Left lung (tissue), 10 donors: ENCODE results near the gene PAPOLB. TPM values are rescaled to one million over a fixed set of nuclear protein-coding genes. Genes with fewer than 3 reads are reported as not detected.

Experiments
- ATAC-seq: fragments of 200-7000 bp; cut with Tn5 transposase; one replicate; pipeline ENCODE4 v1.9.1; 2020; ENCODE audit warnings: moderate library complexity
- DNase-seq, 4 donors: peaks; one replicate each; pipeline ENCODE4 v3.0.0-alpha.2; 2013 to 2020
- H3K27ac ChIP-seq, 2 donors: fragments of 200-600 bp; sonication (generic) in 1 of 2; one replicate each; pipeline versions ENCODE4 v1.5.0 to v1.8.0; 2020 to 2021
- H3K27me3 ChIP-seq, 2 donors: fragments of 200-600 bp; sonication (generic) in 1 of 2; one replicate each; pipeline versions ENCODE4 v1.5.0 to v1.8.0; 2020 to 2021
- H3K36me3 ChIP-seq, 2 donors: fragments of 200-600 bp; sonication (generic) in 1 of 2; one replicate each; pipeline versions ENCODE4 v1.5.0 to v1.8.0; 2020 to 2021
- H3K4me1 ChIP-seq, 2 donors: fragments of 200-600 bp; one replicate each; pipeline ENCODE4 v1.8.0; 2021
- H3K4me3 ChIP-seq, 2 donors: fragments of 200-600 bp; sonication (generic) in 1 of 2; one replicate each; pipeline versions ENCODE4 v1.5.0 to v1.8.0; 2020 to 2021; ENCODE audit warnings: mild to moderate bottlenecking in 1 of 2
- H3K9me3 ChIP-seq, 2 donors: fragments of 200-600 bp; sonication (generic) in 1 of 2; one replicate each; pipeline versions ENCODE4 v1.5.0 to v1.8.0; 2020 to 2021
- intact Hi-C, 2 donors: fragments of 100-400 bp; cut with DNase I; formaldehyde crosslinking; loops; one replicate each; pipeline versions ENCODE4 v1.11.2 to v1.14.2; 2022
- polyA plus RNA-seq, 6 donors: library from polyadenylated mRNA; unstranded; fragments of 120-200 nt; gene quantifications; one replicate each; pipeline ENCODE4 v1.2.1, GENCODE V29; 2013; ENCODE audit not compliant: insufficient read length in 6 of 6
- total RNA-seq, 2 donors: library from RNA; stranded (reverse); fragmentation: NEBNext Ultra II Directional; extraction: Animal tissue kit (Norgen Biotek cat#: 25700); gene quantifications; one replicate each; pipeline ENCODE4 v1.2.1, GENCODE V29; 2021
- TF ChIP-seq, protein P1 (sequence below), 2 donors: fragments of 200-600 bp; sonication (generic) in 1 of 2; IDR thresholded peaks; one replicate each; pipeline versions ENCODE4 v1.5.0 to v1.8.0; 2021; ENCODE audit warnings: antibody characterized with exemption in 2 of 2
- donor health status: DM: no; HTN: yes; CAD: no.
- donor health status: DM: no; HTN: no; CAD: no.

PAPOLB gene
- total and polyA plus RNA-seq, 8 donors, result 0.07 to 0.24 (median 0.14) TPM

GRCh38 chr7:4837803-4838625 is 23.8 kb downstream of the PAPOLB start:
- H3K4me1 ChIP-seq, result no peaks in the 10 kb centered on the region
- no peak overlapping the region for H3K4me3 ChIP-seq
- ATAC-seq (no peak), DNase-seq (peak in 2 of 4 donors; percentile 24 to 37)
- no peaks in the 10 kb centered on the region for H3K27me3 ChIP-seq
- no peaks in the 10 kb centered on the region for H3K36me3 ChIP-seq
- intact Hi-C loops, result no loop called here
- TF ChIP-seq, protein P1, sequence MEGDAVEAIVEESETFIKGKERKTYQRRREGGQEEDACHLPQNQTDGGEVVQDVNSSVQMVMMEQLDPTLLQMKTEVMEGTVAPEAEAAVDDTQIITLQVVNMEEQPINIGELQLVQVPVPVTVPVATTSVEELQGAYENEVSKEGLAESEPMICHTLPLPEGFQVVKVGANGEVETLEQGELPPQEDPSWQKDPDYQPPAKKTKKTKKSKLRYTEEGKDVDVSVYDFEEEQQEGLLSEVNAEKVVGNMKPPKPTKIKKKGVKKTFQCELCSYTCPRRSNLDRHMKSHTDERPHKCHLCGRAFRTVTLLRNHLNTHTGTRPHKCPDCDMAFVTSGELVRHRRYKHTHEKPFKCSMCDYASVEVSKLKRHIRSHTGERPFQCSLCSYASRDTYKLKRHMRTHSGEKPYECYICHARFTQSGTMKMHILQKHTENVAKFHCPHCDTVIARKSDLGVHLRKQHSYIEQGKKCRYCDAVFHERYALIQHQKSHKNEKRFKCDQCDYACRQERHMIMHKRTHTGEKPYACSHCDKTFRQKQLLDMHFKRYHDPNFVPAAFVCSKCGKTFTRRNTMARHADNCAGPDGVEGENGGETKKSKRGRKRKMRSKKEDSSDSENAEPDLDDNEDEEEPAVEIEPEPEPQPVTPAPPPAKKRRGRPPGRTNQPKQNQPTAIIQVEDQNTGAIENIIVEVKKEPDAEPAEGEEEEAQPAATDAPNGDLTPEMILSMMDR (IDR thresholded peaks at IDR 0.05), result no peak
- H3K9me3 ChIP-seq, result no peaks in the 10 kb centered on the region
- H3K27ac ChIP-seq, result no peak overlapping the region

DNA sequence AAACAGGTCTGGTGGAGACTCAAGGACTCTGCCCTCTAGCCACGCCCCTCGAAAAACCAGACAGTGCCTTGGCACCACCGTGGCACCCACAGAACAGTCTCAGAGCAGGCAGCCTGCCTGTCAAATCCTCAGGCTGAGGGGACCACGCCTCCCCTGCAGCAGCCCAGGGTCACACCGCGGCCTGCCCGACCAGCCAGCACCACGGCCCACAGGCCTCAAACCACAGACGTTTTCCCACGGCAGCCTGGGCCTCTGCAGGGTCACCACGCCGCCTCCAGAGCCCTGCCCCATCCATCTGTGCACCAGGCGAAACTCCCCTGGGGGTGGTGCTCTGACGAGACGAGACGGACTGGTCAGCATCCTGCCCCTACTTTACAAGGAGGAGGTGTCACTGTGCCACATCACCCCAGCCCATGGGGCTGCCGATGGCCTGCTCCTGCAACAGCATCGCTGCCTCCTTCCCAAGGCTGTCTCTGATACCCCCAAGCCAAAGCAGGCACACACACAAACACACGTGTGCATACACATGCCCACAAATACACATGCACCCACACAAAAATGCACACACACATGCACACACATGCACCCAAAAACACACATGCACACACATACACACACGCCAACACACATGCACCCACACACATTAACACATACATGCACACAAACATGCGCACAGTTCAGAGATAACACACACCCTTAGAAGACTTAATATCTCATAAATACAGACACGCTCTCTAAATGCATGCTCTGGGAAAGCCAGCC is 24.6 kb downstream of the PAPOLB start:
- Histone ChIP-seq H3K27ac (no peak overlapping the region), H3K36me3 (no peaks in the 10 kb centered on the region), H3K27me3 (no peaks in the 10 kb centered on the region), H3K4me1 (no peaks in the 10 kb centered on the region), H3K9me3 (no peaks in the 10 kb centered on the region), H3K4me3 (no peak overlapping the region)
- DNase-seq (peak in 1 of 4 donors; percentile 23), ATAC-seq (no peak)
- intact Hi-C loops, result no loop called here
- TF ChIP-seq, protein P1 (IDR thresholded peaks at IDR 0.05), result no peak

GRCh38 chr7:4836206-4836661 is 25.6 kb downstream of the PAPOLB start:
- Histone ChIP-seq H3K4me3 (no peak overlapping the region), H3K36me3 (no peaks in the 10 kb centered on the region), H3K9me3 (no peaks in the 10 kb centered on the region), H3K4me1 (no peaks in the 10 kb centered on the region), H3K27me3 (no peaks in the 10 kb centered on the region), H3K27ac (no peak overlapping the region)
- TF ChIP-seq, protein P1 (IDR thresholded peaks at IDR 0.05), result no peak
- ATAC-seq, result no peak
- DNase-seq, result no peak
- intact Hi-C loops, result no loop called here

DNA sequence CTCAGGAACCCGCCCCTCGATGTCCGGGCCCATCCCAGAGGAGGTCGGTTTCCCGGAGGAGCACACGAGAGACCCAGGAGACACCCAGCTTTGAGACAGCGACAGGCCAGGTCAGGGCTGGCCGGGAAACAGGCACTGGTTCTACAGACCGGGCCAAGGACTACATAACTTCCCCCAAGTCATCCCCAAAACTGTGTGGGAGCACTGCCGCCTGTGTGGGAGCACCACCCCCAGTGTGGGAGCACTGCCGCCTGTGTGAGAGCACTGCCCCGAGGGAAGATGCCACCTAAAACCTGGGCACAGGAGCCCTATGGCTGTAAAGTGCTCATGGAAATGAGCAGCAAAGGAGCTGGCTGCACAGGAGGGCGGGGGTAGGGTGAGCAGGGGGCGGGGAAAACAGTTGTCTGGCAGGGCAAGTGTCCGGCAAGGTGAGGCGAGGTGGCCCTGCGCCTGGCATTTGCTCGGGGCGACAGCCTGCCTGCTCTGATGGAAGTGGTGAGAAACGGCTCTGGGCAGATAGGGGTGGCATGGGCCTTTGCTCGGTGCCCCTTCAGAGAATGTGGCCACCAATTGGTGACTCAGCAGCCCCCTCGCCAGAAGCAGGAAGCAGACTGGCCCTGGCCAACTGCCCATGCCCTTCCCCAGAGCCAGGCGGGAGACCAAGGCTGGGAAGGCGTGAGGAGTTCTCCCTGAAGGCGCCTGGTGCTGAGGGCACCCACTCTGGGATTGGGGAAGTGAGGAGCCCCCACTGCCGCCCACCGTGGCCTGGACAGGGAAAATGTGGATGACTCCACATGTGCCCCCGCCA is 26.2 kb downstream of the PAPOLB start:
- no peaks in the 10 kb centered on the region for H3K4me1 ChIP-seq
- H3K9me3 ChIP-seq, result no peaks in the 10 kb centered on the region
- no peak overlapping the region for H3K4me3 ChIP-seq
- TF ChIP-seq, protein P1 (IDR thresholded peaks at IDR 0.05), result no peak
- intact Hi-C loops, result no loop called here
- ATAC-seq (no peak), DNase-seq (no peak)
- no peaks in the 10 kb centered on the region for H3K36me3 ChIP-seq
- no peak overlapping the region for H3K27ac ChIP-seq
- no peaks in the 10 kb centered on the region for H3K27me3 ChIP-seq
